ENCODE data around the gene ANKRD12. TPM values are rescaled to one million over a fixed set of nuclear protein-coding genes. Genes with fewer than 3 reads are reported as not detected.
A peak's percentile ranks its signal among the peaks of the same experiment; 100 is the strongest.

Gene ANKRD12
- total and polyA plus RNA-seq, 10 of the 15 experiments (the other 5 are each of a cell fraction or from before 2014, with no cell fraction given), result 5.9 to 45.7 (median 20.2) TPM

DNA sequence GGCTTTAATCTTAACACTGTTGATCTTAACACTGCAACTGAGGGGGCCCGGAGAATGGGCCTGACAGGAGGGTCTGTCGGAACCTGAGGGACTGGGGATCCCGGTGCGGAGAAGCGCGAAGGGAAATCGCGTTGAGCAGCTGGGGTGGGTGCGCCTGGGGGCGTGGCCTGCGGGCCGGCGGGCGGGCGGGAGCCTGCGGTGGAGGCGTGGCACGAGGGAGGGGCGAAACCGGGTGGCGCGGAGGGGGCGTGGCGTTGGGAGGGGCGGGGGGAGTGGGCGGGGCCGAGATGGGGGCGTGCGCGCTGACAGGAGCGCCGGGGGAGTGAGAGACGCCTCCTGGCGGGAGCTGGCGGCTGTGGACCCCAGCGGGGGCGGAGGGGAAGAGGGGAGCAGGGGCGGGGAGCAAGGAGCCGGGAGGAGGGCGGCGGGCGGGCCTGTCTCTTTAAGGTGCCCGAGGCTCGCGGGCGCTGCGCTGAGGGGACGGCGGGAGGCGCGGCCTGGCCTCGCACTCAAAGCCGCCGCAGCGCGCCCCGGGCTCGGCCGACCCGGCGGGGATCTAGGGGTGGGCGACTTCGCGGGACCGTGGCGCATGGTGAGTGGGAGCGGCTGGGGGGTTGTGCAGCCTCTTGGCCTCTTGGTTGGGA, 197.9 kb downstream of the ANKRD12 start, which contains the start of gene TWSG1:
TWSG1 (plus strand) TSS at position 445 of the 644 bp plus-strand sequence. CDS start 2,457 bp downstream, outside the sequence.
- Histone ChIP-seq H3K27me3 (replicated peaks in 1 of 2; ENCODE audit: control insufficient read depth in 2 of 2, insufficient read depth in 2 of 2, low read length in 1 of 2) (no peaks in the 10 kb centered on the region), H2AFZ (ENCODE audit: control insufficient read depth, low read depth, low read length) (peak within 1 kb of the TSS; percentile 62), H4K20me1 (ENCODE audit: control insufficient read depth, insufficient read depth) (no peaks in the 10 kb centered on the region), H3K79me2 (ENCODE audit: control insufficient read depth, insufficient read depth, low read length) (peaks cover 36% of the 10 kb centered on the region), H3K9ac (ENCODE audit: control insufficient read depth, insufficient read depth, low read length) (peak within 1 kb of the TSS; percentile 66), H3K4me3 (peak within 1 kb of the TSS; percentile 89), H3K36me3 (ENCODE audit: control insufficient read depth in 2 of 2, insufficient read depth in 2 of 2, low read length in 1 of 2) (no peaks in the 10 kb centered on the region; a peak in 1 of 4 replicates), H3K9me3 (replicated peaks; ENCODE audit: control insufficient read depth, insufficient read depth, low read length) (no peaks in the 10 kb centered on the region), H3K27ac (ENCODE audit: control insufficient read depth, insufficient read depth) (peak within 1 kb of the TSS; percentile 36), H3K4me1 (ENCODE audit: control insufficient read depth, insufficient read depth, low read length) (peaks cover 5% of the 10 kb centered on the region; the same call in 1 of the 2 replicates), H3K4me2 (ENCODE audit: control insufficient read depth, insufficient read depth) (peak within 1 kb of the TSS; percentile 83)
- DNase-seq (ENCODE audit: low read depth, low spot score) (peak; percentile 62), ATAC-seq (peak; percentile 95), FAIRE-seq (no peak)
- POLR2A ChIA-PET, result interaction anchor here (0.6 to 1.4 kb wide), 5 partner anchors 13 to 1149 kb away, joined by 3 to 6 read pairs (median 4); no protein-coding TSS in a partner anchor
- CTCF ChIA-PET, result interaction anchor here (0.7 to 1.8 kb wide), 6 partner anchors 9 to 463 kb away, joined by 3 to 10 read pairs (median 3); no protein-coding TSS in a partner anchor
- intact Hi-C loops (cut with micrococcal nuclease; ENCODE audit: unreplicated experiment), result loop anchor here (2.0 kb wide), 3 partner anchors 18 to 182 kb away; partner anchors contain the start of gene RALBP1
- under 1% methylated on average over 26 of the region's 67 CpGs for WGBS (ENCODE audit: insufficient coverage, insufficient replicate concordance, low lambda C conversion rate, missing lambda C conversion rate)
- in situ Hi-C loops (cut with MboI), result loop anchor here (10.0 kb wide), 1 partner anchor 270 kb away; no protein-coding TSS in a partner anchor
- no TSS peak for BruUV-seq (replicated peaks)
- SMC1A ChIA-PET (ENCODE audit: uncharacterized antibody, unreplicated experiment), result interaction anchor here (0.8 to 1.3 kb wide), 3 partner anchors 23 to 182 kb away, joined by 3 read pairs; no protein-coding TSS in a partner anchor
- RAD21 ChIA-PET (ENCODE audit: unreplicated experiment), result interaction anchor here (0.6 to 1.4 kb wide), 14 partner anchors 13 to 644 kb away, joined by 3 to 4 read pairs (median 3); no protein-coding TSS in a partner anchor
- TF ChIP-seq TARDBP (IDR thresholded peaks at IDR 0.05; ENCODE audit: borderline replicate concordance) (no peak), CTCF (IDR thresholded peaks at IDR 0.05 in 2 of 3, conservative IDR thresholded peaks at IDR 0.05 in 1 of 3; ENCODE audit: control insufficient read depth in 2 of 3, extremely low read depth in 1 of 3, insufficient read depth in 1 of 3, low read depth in 3 of 3, low read length in 3 of 3) (peak in 2 of 3 experiments; percentile 49 to 64; a peak in 3 of 6 replicates), POLR2A (IDR thresholded peaks at IDR 0.05; ENCODE audit: low read depth, low read length) (peak; percentile 78), GATAD2B (conservative IDR thresholded peaks at IDR 0.05; ENCODE audit: low read depth) (no peak), POLR2AphosphoS5 (IDR thresholded peaks at IDR 0.05; ENCODE audit: low read length) (peak; percentile 58; the same call in 1 of the 2 replicates), KAT2A (conservative IDR thresholded peaks at IDR 0.05; ENCODE audit: control insufficient read depth, low read depth, low read length) (no peak), HDGF (IDR thresholded peaks at IDR 0.05) (no peak), RAD51 (IDR thresholded peaks at IDR 0.05) (no peak), ZBED1 (IDR thresholded peaks at IDR 0.05; ENCODE audit: borderline replicate concordance) (no peak), HCFC1 (IDR thresholded peaks at IDR 0.05; ENCODE audit: low read length) (no peak), MTA2 (IDR thresholded peaks at IDR 0.05; ENCODE audit: low read depth) (no peak), ZNF24 (IDR thresholded peaks at IDR 0.05) (no peak), ZNF622 (IDR thresholded peaks at IDR 0.05) (no peak), MYB (IDR thresholded peaks at IDR 0.05; ENCODE audit: borderline replicate concordance, low read depth, low read length) (no peak), EGR1 (IDR thresholded peaks at IDR 0.05; ENCODE audit: borderline replicate concordance in 1 of 2, low read depth in 2 of 2, low read length in 2 of 2) (peak in 1 of 2 experiments; percentile 98; a peak in 2 of 3 replicates), STAT1 (conservative IDR thresholded peaks at IDR 0.05) (no peak), BHLHE40 (IDR thresholded peaks at IDR 0.05; ENCODE audit: borderline replicate concordance in 1 of 2, low read depth in 2 of 2, low read length in 1 of 2) (no peak), ETV6 (conservative IDR thresholded peaks at IDR 0.05 in 1 of 2, IDR thresholded peaks at IDR 0.05 in 1 of 2; ENCODE audit: borderline replicate concordance in 1 of 2, low read depth in 1 of 2) (0 out of 4 replicates have a peak, but pooled peaks of 1 of the 2 experiments have one; percentile 1), SREBF2 (IDR thresholded peaks at IDR 0.05; ENCODE audit: low read length) (no peak), NFIC (IDR thresholded peaks at IDR 0.05; ENCODE audit: low read depth, low read length) (no peak), SPI1 (IDR thresholded peaks at IDR 0.05; ENCODE audit: borderline replicate concordance, insufficient read depth, low read depth, low read length) (no peak), EED (IDR thresholded peaks at IDR 0.05; ENCODE audit: low read depth) (no peak)
- TF ChIP-seq, protein P1, sequence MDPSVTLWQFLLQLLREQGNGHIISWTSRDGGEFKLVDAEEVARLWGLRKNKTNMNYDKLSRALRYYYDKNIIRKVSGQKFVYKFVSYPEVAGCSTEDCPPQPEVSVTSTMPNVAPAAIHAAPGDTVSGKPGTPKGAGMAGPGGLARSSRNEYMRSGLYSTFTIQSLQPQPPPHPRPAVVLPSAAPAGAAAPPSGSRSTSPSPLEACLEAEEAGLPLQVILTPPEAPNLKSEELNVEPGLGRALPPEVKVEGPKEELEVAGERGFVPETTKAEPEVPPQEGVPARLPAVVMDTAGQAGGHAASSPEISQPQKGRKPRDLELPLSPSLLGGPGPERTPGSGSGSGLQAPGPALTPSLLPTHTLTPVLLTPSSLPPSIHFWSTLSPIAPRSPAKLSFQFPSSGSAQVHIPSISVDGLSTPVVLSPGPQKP (IDR thresholded peaks at IDR 0.05; ENCODE audit: low read depth, low read length), result no peak

All from GM12878 (cell line).